Measurements from ENCODE around the gene MTHFSD.

MTHFSD gene

DNA sequence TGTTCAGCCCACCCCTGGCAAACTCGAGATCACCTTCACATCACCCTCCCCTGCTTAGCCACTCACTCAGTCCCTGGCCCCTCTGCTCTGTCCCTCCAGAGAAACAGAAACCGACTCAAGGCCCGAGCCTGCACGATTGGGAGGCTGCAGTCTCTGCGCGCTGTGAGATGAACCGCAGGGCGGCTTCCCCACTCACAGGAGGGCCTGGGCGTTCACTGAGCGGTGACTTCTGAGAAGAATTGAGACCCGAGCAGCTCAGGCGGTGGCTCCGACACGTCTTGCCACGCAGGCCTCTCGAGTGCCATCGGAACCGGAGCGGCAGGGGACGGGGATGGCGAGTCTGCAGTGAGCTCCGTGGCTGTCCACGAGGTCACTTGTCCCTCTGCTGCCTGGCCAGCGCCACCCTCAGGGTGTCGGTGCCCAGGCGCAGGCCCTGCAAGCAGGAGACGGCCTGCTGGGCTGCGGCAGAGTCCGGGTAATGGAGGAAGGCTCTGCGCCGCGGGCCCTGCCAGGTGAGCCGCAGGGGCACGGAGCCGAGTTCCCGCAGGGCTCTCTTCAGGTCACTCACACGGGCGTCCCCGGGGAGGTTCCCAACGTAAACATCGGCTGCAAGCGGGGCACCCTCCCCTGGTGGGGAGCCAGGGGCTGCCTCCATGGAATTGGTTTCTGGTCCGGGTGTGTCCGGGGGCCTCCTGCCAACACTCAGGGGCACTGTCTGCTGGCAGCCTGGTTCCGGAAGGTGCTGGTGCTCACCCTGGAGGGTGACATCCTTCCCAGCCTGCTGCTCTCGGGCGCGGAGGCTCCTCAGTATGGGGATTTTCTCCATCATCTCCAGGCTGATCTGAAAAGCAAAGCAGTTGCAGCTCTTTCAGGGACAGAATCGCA is 23.2 kb downstream of the MTHFSD start:
- no peak overlapping the region for H3K27ac ChIP-seq
- TF ChIP-seq ZFX (IDR thresholded peaks at IDR 0.05; ENCODE audit: borderline replicate concordance): no peak
- TF ChIP-seq, protein P1, sequence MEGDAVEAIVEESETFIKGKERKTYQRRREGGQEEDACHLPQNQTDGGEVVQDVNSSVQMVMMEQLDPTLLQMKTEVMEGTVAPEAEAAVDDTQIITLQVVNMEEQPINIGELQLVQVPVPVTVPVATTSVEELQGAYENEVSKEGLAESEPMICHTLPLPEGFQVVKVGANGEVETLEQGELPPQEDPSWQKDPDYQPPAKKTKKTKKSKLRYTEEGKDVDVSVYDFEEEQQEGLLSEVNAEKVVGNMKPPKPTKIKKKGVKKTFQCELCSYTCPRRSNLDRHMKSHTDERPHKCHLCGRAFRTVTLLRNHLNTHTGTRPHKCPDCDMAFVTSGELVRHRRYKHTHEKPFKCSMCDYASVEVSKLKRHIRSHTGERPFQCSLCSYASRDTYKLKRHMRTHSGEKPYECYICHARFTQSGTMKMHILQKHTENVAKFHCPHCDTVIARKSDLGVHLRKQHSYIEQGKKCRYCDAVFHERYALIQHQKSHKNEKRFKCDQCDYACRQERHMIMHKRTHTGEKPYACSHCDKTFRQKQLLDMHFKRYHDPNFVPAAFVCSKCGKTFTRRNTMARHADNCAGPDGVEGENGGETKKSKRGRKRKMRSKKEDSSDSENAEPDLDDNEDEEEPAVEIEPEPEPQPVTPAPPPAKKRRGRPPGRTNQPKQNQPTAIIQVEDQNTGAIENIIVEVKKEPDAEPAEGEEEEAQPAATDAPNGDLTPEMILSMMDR (IDR thresholded peaks at IDR 0.05): no peak

DNA sequence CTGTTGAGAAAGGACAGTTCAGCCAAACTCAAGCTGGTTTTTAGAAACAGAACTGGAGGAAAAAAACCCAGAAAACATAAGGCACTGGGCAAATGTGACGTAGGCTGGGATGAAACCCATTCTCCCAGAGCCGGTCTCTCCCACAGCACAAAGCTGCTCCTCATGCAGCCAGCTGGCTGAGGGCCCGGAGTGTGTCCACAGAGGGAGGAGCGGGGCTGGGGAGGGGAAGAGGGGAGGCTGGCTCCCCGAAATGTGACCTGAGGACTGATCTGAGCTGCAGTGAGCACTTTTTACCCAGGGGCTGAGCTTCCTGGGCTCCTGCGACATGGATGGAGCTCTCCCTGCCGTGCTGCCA is 23.9 kb downstream of the MTHFSD start:
- TF ChIP-seq ZFX (IDR thresholded peaks at IDR 0.05; ENCODE audit: borderline replicate concordance): no peak
- TF ChIP-seq, protein P1 (IDR thresholded peaks at IDR 0.05): no peak
- no peak overlapping the region for H3K27ac ChIP-seq

DNA sequence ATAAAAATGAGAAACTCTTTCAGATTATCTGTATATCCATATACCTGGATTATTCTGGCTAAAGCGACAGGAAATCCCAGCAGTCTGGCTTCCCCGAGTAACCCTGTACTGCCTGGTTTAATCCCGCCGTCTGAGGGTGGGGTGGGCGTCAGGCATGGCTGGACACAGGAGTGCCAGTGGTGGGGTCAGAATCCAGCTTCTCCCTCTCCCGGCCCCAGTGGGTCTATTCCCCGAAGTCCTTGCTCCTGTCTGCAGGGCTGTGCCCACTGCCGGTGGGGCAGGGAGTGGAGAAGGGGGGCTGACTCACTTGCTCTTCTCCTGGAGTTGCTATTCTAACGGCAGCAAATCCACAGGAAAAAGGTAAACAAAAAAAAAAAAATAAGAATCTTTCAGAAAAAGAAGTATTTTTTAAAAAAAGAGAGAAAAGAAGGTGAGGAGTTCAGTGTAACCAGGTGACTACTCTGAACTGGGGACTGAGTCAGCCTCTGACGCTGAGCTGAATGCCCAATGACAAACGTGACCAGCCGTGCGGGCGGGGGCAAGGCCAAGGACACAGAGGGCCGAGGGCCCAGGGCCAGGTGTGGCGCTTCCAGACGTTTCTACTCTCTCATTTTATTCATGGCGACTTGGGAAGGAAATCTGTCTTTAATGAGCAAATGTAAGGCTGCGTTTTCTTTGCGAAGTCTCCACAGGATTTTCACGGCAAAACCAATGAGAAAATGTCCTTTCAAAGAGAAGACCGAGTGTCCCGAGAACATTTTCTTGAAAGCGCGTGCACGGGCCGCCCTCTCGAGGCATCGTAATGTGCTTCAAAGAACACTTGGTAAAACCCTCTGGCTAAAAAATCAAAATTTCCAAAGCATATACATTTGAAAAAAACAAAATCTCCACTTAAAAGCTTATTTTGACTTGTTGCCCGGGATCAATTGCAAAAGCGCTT is 24.5 kb downstream of the MTHFSD start:
- TF ChIP-seq, protein P1 (IDR thresholded peaks at IDR 0.05): no peak
- no peak for TF ChIP-seq ZFX (IDR thresholded peaks at IDR 0.05; ENCODE audit: borderline replicate concordance)
- no peak overlapping the region for H3K27ac ChIP-seq

DNA sequence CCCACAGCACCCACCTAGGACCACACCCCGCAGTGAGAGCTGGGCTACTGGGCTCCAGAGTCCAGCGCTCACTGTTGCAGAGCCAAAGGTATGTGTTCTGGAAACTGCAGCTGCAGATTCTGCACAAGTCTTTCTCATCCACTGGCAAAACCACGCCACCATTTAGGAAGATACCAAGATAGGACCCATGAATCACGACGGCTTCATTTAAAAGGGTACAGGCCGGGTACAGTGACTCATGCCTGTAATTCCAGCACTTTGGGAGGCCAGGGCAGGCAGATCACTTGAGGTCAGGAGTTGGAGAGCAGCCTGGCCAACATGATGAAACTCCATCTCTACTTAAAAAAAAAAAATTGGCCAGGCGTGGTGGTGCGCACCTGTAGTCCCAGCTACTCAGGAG is 25.9 kb downstream of the MTHFSD start:
- TF ChIP-seq ZFX (IDR thresholded peaks at IDR 0.05; ENCODE audit: borderline replicate concordance): no peak
- TF ChIP-seq, protein P1 (IDR thresholded peaks at IDR 0.05): no peak

DNA sequence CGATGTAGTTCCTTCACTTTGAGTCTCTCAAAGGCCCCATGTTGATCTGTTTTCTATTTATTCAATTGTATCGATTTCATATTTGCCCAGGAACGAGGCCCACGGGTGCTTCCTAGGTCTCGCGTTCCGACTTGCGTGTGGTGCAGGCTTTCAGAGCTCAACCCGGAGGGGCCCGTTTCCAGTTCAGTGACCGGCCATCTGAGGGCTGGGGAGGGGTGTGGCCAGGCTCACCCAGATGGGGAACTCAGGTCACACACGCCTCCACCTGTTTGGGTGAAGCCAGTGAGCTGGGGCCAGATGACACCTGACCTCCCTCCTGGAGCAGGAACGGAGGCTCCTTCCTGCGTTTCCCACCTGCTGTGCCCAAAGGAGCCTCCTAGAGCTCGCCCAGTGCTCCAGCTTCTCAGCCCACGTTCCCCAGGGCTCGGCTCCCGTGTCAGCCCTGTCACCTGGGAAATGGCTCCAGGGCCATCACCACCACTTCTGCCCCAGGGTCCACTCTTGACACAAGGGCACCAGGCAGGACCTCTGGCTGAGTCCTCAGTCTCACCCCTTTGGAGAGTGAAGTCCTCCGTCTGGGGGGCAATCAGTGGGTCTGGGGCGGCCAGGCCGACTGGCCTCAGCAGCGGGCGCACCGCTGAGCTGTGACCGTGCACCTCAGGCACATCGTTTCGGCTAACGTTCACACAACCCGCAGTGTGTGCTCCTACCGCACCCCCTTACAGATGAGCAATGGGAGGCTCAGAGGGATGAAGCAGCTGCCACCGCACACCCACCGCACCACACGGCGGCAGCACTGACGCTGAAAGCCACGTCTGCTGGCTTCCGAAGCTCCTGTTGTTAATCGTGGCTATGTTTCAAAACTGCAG is 26.7 kb downstream of the MTHFSD start:
- no peak for TF ChIP-seq ZFX (IDR thresholded peaks at IDR 0.05; ENCODE audit: borderline replicate concordance)
- TF ChIP-seq, protein P1 (IDR thresholded peaks at IDR 0.05): no peak
- no peak overlapping the region for H3K27ac ChIP-seq

More for the DNA sequence above, 25.9 kb downstream of the MTHFSD start:
- no peak overlapping the region for H3K27ac ChIP-seq

DNA sequence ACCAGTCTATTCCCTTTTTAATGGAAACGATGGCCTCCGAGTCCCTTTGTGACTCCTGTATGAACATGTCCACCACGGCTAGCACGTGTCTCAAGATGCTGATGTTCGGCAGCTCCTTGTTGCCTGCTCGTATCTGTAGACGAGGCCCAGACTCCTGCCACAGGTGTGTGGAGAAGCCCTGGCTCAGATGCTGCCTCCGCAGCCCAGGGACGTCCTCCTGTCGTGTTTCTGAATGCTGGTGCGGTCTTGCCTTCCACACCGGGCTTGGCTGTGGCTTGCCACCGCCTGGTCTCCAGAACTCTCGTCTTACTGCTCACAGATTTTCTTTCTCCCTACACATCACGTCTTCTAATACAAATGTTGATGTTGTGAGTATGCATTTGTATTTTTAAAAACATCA is 27.7 kb downstream of the MTHFSD start:
- TF ChIP-seq, protein P1 (IDR thresholded peaks at IDR 0.05): no peak
- TF ChIP-seq ZFX (IDR thresholded peaks at IDR 0.05; ENCODE audit: borderline replicate concordance): no peak

More for the DNA sequence above, 27.7 kb downstream of the MTHFSD start:
- no peak overlapping the region for H3K27ac ChIP-seq

Data from 22Rv1 (cell line).